GM12873 (cell line): ENCODE results near the gene PGA5.

ENCODE experiments used
- TF ChIP-seq, protein P1 (sequence below): IDR thresholded peaks from 2 replicates; pipeline ENCODE4 v1.5.1; 2012; ENCODE audit warnings: low read depth, mild to moderate bottlenecking, moderate library complexity, low read length, control low read depth; ENCODE audit not compliant: insufficient read depth; ENCODE audit errors: missing control alignments

Gene PGA5

GRCh38 chr11:61280883-61281580, 40.1 kb downstream of the PGA5 start:
- TF ChIP-seq, protein P1, sequence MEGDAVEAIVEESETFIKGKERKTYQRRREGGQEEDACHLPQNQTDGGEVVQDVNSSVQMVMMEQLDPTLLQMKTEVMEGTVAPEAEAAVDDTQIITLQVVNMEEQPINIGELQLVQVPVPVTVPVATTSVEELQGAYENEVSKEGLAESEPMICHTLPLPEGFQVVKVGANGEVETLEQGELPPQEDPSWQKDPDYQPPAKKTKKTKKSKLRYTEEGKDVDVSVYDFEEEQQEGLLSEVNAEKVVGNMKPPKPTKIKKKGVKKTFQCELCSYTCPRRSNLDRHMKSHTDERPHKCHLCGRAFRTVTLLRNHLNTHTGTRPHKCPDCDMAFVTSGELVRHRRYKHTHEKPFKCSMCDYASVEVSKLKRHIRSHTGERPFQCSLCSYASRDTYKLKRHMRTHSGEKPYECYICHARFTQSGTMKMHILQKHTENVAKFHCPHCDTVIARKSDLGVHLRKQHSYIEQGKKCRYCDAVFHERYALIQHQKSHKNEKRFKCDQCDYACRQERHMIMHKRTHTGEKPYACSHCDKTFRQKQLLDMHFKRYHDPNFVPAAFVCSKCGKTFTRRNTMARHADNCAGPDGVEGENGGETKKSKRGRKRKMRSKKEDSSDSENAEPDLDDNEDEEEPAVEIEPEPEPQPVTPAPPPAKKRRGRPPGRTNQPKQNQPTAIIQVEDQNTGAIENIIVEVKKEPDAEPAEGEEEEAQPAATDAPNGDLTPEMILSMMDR, result no peak

DNA sequence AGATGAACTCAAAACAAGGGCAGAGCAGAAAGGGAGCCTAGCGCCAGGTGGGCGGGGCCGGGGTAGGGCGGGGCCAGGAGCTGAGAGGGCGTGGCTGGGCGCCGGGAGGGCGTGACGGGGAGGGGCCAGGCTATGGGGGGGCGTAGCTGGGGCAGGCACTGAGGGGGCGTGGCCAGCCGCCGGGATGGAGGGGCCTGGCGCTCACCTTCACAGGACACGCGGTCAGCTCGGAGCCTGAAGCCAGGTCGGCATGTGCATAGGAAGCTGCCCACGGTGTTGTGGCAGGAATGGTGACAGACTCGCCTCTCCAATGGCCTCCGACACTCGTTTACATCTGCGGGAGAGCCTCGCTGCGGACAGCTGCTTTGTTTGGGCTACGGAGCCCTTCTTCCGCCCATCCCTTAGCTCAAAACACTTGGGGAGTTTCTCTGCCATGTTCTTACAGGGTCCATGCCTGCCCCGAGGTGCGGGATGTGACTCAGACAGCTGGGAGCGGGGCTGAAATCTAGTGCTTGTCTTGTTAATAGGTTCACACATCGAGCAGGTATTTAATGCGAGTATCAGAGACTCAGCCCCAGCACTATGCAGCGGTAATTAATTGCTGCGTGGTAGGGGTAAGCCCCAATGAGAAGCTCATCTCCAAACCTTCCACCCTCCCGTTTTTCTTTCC, 40.7 kb downstream of the PGA5 start:
- TF ChIP-seq, protein P1, result no peak

- TF ChIP-seq, protein P1, result no peak
Measured at GRCh38 chr11:61283613-61284012, 42.6 kb downstream of the PGA5 start.

GRCh38 chr11:61287338-61287977, 46.5 kb downstream of the PGA5 start:
- TF ChIP-seq, protein P1, result no peak

- TF ChIP-seq, protein P1, result peak; percentile 45
Measured at GRCh38 chr11:61290905-61291690, 50.1 kb downstream of the PGA5 start.

GRCh38 chr11:61292356-61292755, 51.4 kb downstream of the PGA5 start:
- TF ChIP-seq, protein P1, result no peak
